Omental fat pad (tissue), 4 donors: Measurements from ENCODE around the gene RYR2. TPM values are rescaled to one million over a fixed set of nuclear protein-coding genes. Genes with fewer than 3 reads are reported as not detected.

ENCODE experiments used
- ATAC-seq: fragments of 150-250 bp; one replicate; pipeline ENCODE4 v1.9.1; 2016; ENCODE audit warnings: mild to moderate bottlenecking, moderate library complexity; ENCODE audit not compliant: low FRiP score
- DNase-seq: peaks from one replicate; pipeline ENCODE4 v3.0.0-alpha.2; 2019; ENCODE audit warnings: low spot score
- CTCF ChIP-seq, 3 donors: fragments of 450-650 bp; IDR thresholded peaks; one replicate each; pipeline ENCODE4 v1.5.1; 2016 to 2017; ENCODE audit warnings: antibody characterized with exemption in 3 of 3, mild to moderate bottlenecking in 3 of 3, moderate library complexity in 2 of 3
- small RNA-seq: library from RNA; depleted of rRNA; stranded (forward); fragments of <200 nt; gene quantifications from one replicate; pipeline ENCODE3, GENCODE V24; 2016
- total RNA-seq, 4 donors: library from RNA; depleted of rRNA; stranded (reverse); fragments of >200 nt; gene quantifications; one replicate each; pipeline ENCODE4 v1.1.0, GENCODE V29; 2016

The RYR2 gene
- total RNA-seq, 4 donors from 2014 or later: 0.19 to 2.4 (median 1.2) TPM

GRCh38 chr1:237877631-237878030 is 835.6 kb downstream of the RYR2 start:
- ATAC-seq (no peak), DNase-seq (no peak)
- no peak for TF ChIP-seq CTCF (IDR thresholded peaks at IDR 0.05)

GRCh38 chr1:237878406-237878805 is 836.4 kb downstream of the RYR2 start:
- no peak for TF ChIP-seq CTCF (IDR thresholded peaks at IDR 0.05)
- ATAC-seq (no peak), DNase-seq (no peak)

- DNase-seq: no peak
- TF ChIP-seq CTCF (IDR thresholded peaks at IDR 0.05): no peak
- no peak for ATAC-seq
These were observed 837.2 kb downstream of the RYR2 start for GRCh38 chr1:237879195-237879594.

Small RNAs within 50 kb of the gene (small RNA-seq; reads per million reads assigned to genes)
- gene MIR4428 (not detected), gene RF00402 (not detected)

Other genes with a start within 250 kb of the RYR2 start
- 10 to 100 TPM; 24.9 to 38.0 (median 30.8) TPM for gene MTR, start 246.9 kb upstream of the RYR2 start, total RNA-seq
- gene MT1HL1, start 37.7 kb upstream of the RYR2 start, total RNA-seq: not detected